ENCODE results near the gene FGF23. TPM values are rescaled to one million over a fixed set of nuclear protein-coding genes. Genes with fewer than 3 reads are reported as not detected.

The FGF23 gene
- not detected in 2 replicates for total RNA-seq

DNA sequence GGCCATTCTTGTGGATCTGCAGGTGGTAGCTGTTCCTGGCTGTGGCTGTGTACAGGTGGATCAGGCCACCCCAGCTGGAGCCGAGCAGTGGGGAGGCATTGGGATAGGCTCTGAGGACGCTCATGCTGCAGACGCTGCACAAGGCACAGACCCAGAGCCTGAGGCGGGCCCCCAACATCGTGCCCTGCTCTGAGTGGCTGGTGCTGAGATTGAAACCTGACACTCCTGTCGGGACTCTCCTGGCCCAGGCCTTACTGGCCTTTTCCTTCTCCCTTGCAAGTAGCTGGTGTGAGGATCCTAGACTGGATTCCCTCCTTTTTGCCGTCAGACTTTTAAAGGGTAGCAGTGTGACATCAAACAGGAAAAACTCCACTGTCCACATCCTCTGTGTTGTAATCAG is at the start of gene FGF23:
FGF23 (minus strand) TSS at position 308 of the 400 bp plus-strand sequence; CDS start at position 178, 130 bp downstream.

GRCh38 chr12:4320853-4321701 is 58.4 kb downstream of the FGF23 start, which contains the start of gene TIGAR:
Gene TIGAR, plus strand, starts transcription at chr12:4321213. Its CDS starts 59 bp downstream, at chr12:4321272.

Other genes with a start within 250 kb of the FGF23 start
- gene CCND2, start 106.0 kb downstream of the FGF23 start, total RNA-seq = 35.9 and 330 TPM in 2 replicates
- gene TIGAR, start 58.5 kb downstream of the FGF23 start, total RNA-seq = 11.8 and 15.4 TPM in 2 replicates
- not detected in 2 replicates for gene FGF6, start 66.1 kb upstream of the FGF23 start, total RNA-seq
- gene RAD51AP1, start 159.2 kb upstream of the FGF23 start, total RNA-seq = 9.7 and 13.3 TPM in 2 replicates
- gene DYRK4, start 182.5 kb upstream of the FGF23 start, total RNA-seq = 24.8 and 36.1 TPM in 2 replicates

Data from bladder microvascular endothelial cell (primary cell).